IPS DF 6.9 (cell line): ENCODE measurements around the gene MYL3.
"Not testable (repeated sequence)": the region's sequence is repeated elsewhere in the genome, so short reads cannot be mapped to it uniquely, and the experiment has no call there.

ENCODE experiments used
- DNase-seq: peaks from one replicate; pipeline ENCODE4 v3.0.0-alpha.2; 2013; ENCODE audit warnings: low read depth, low spot score
- H3K27ac ChIP-seq: one replicate; pipeline ENCODE4 v1.5.1; 2013; ENCODE audit warnings: low read length, control low read depth
- H3K27me3 ChIP-seq: 2 replicates; pipeline ENCODE4 v1.6.1; 2013; ENCODE audit warnings: mild to moderate bottlenecking, low read length; ENCODE audit not compliant: control insufficient read depth, insufficient read depth
- H3K36me3 ChIP-seq: 2 replicates; pipeline ENCODE4 v1.6.1; 2013; ENCODE audit warnings: low read length; ENCODE audit not compliant: control insufficient read depth, insufficient read depth
- H3K4me1 ChIP-seq: 2 replicates; pipeline ENCODE4 v1.6.1; 2013; ENCODE audit warnings: low read length; ENCODE audit not compliant: control insufficient read depth, insufficient read depth
- H3K4me3 ChIP-seq: 2 replicates; pipeline ENCODE4 v1.5.1; 2013; ENCODE audit warnings: mild to moderate bottlenecking, low read length
- H3K9me3 ChIP-seq: 2 replicates; pipeline ENCODE4 v1.6.1; 2013; ENCODE audit warnings: low read length, inconsistent platforms; ENCODE audit not compliant: control insufficient read depth, insufficient read depth
- WGBS: extraction: QIAGEN DNeasy Blood & Tissue Kit; methylation state at CpG from one replicate; pipeline ENCODE4 v1.1.7; 2013; ENCODE audit warnings: mixed read lengths, missing lambda C conversion rate; ENCODE audit not compliant: insufficient read length, insufficient coverage; 5-methylcytosine and 5-hydroxymethylcytosine counted together

The MYL3 gene

GRCh38 chr3:46825450-46825849 lies 37.8 kb downstream of the MYL3 start:
- Histone ChIP-seq H3K27me3 (no peaks in the 10 kb centered on the region), H3K4me1 (no peaks in the 10 kb centered on the region), H3K4me3 (no peak overlapping the region), H3K9me3 (no peaks in the 10 kb centered on the region), H3K36me3 (no peaks in the 10 kb centered on the region), H3K27ac (no peak overlapping the region)
- DNase-seq, result no peak
- no CpG with 5 or more reads among the region's 2 CpGs for WGBS

DNA sequence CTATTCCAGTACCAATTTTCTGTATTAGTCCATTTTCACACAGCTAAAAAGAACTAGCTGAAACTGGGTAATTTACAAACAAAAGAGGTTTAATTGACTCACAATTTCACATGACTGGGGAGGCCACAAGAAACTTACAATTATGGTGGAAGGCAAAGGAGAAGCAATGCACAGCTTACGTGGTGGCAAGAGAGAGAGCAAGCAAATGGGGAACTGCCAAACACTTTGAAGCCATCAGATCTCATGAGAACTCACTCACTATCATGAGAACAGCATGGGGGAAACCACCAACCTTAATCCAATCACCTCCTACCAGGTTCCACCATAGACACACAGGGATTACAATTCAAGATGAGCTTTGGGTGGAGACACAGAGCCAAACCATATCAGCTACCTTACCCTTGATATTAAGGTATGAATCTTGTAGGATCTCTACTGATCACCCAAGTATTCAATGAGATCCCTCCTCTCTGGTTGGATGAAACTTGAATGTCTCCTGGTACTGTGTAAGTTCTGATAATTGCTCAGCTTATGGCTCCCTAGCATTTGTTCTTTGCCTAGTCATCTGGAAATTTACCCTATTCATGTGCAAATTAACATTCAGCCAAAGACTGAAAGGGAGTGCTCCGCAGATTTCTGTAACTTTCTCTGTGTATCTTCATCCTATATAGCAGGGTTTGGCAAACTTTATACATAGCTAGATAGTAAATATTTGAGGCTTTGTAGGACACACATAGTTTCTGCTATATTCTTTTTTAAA lies 38.9 kb downstream of the MYL3 start:
- no peak for DNase-seq
- Histone ChIP-seq H3K4me1 (no peaks in the 10 kb centered on the region), H3K9me3 (no peaks in the 10 kb centered on the region), H3K27me3 (no peaks in the 10 kb centered on the region), H3K27ac (no peak overlapping the region), H3K4me3 (no peak overlapping the region), H3K36me3 (no peaks in the 10 kb centered on the region)
- WGBS, result no CpG with 5 or more reads among the region's 2 CpGs

GRCh38 chr3:46823314-46823713 lies 39.9 kb downstream of the MYL3 start:
- DNase-seq, H3K27me3 ChIP-seq, H3K4me1 ChIP-seq, H3K9me3 ChIP-seq, H3K27ac ChIP-seq, H3K36me3 ChIP-seq, H3K4me3 ChIP-seq: not testable (repeated sequence)

GRCh38 chr3:46821553-46821952 lies 41.7 kb downstream of the MYL3 start:
- DNase-seq, result no peak
- Histone ChIP-seq H3K27ac (no peak overlapping the region), H3K9me3 (no peaks in the 10 kb centered on the region), H3K4me3 (no peak overlapping the region), H3K36me3 (no peaks in the 10 kb centered on the region), H3K27me3 (no peaks in the 10 kb centered on the region), H3K4me1 (no peaks in the 10 kb centered on the region)
- whole genome bisulfite sequencing, result no CpG with 5 or more reads among the region's 1 CpG

DNA sequence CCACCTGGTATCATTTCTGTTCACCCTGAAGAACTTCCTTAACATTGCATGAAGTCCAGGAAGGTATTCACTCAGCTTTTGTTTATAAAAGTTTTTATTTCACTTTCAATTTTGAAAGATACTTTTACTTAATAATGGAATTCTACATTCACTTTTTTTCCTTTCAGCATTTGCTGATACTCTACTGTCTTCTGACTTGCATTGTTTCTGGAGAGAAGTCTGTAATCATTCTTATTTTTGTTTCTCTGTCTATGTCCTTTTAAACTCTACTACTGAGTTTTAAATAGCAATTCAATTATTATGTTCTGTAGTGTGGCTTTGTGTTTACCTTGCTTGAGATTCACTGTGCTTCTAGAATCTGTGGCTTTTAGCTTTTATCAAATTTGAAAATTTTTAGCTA lies 42.4 kb downstream of the MYL3 start:
- H3K27ac ChIP-seq, result no peak overlapping the region
- no peaks in the 10 kb centered on the region for H3K27me3 ChIP-seq
- H3K4me3 ChIP-seq, result no peak overlapping the region
- H3K9me3 ChIP-seq, result no peaks in the 10 kb centered on the region
- no peak for DNase-seq
- no peaks in the 10 kb centered on the region for H3K36me3 ChIP-seq
- no peaks in the 10 kb centered on the region for H3K4me1 ChIP-seq

- H3K4me3 ChIP-seq, result peak overlapping the region; percentile 21; the same call in 1 of the 2 replicates
- peak; percentile 50 for DNase-seq
These were observed 50.9 kb downstream of the MYL3 start for GRCh38 chr3:46812237-46812791.

GRCh38 chr3:46811615-46812236 lies 51.5 kb downstream of the MYL3 start:
- Histone ChIP-seq H3K27me3 (no peaks in the 10 kb centered on the region), H3K9me3 (no peaks in the 10 kb centered on the region), H3K27ac (no peak overlapping the region), H3K36me3 (no peaks in the 10 kb centered on the region), H3K4me1 (peaks cover 4% of the 10 kb centered on the region; the same call in 1 of the 2 replicates), H3K4me3 (peak overlapping the region; percentile 35; the same call in 1 of the 2 replicates)
- DNase-seq, result peak; percentile 47
- no CpG with 5 or more reads among the region's 15 CpGs for WGBS

More at GRCh38 chr3:46812237-46812791, 50.9 kb downstream of the MYL3 start:
- WGBS, result no CpG with 5 or more reads among the region's 46 CpGs
- no peaks in the 10 kb centered on the region for H3K9me3 ChIP-seq
- peaks cover 4% of the 10 kb centered on the region; the same call in 1 of the 2 replicates for H3K4me1 ChIP-seq
- H3K36me3 ChIP-seq, result no peaks in the 10 kb centered on the region
- H3K27me3 ChIP-seq, result no peaks in the 10 kb centered on the region
- no peak overlapping the region for H3K27ac ChIP-seq

DNA sequence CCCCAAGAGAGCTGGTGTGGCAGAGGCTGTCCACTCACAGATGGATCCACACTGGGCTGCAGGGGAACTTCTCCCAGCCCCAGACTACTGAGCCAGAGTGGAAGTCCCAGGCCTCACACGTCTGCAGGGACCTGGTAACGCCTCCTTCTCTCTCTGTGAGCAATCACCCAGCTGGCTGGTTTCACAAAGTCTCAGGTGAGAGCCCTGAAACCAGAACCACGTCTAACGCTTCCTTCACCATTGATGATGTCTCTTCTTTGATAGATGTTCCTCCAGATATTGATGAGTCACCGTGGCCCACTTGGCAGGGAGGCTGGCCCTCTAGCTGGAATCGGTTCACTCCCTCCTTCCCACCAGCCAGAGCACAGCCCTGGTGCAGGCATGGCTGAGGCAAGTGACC lies 54.5 kb downstream of the MYL3 start:
- not testable (repeated sequence) for H3K9me3 ChIP-seq, H3K36me3 ChIP-seq, H3K27ac ChIP-seq, H3K4me1 ChIP-seq, DNase-seq, H3K4me3 ChIP-seq, H3K27me3 ChIP-seq
- no CpG with 5 or more reads among the region's 6 CpGs for WGBS
